Upper lobe of right lung (tissue), 1 donor: ENCODE measurements around the gene WDSUB1. TPM values are rescaled to one million over a fixed set of nuclear protein-coding genes. Genes with fewer than 3 reads are reported as not detected.

ENCODE experiments used
- ATAC-seq: fragments of 200-7000 bp; cut with Tn5 transposase; one replicate; pipeline ENCODE4 v1.9.1; 2020; ENCODE audit warnings: mild to moderate bottlenecking, moderate library complexity
- DNase-seq: peaks from one replicate; pipeline ENCODE4 v3.0.0-alpha.2; 2020
- H3K27ac ChIP-seq: fragments of 200-600 bp; one replicate; pipeline ENCODE4 v1.8.0; 2022
- H3K27me3 ChIP-seq: fragments of 200-600 bp; one replicate; pipeline ENCODE4 v1.8.0; 2022; ENCODE audit warnings: mild to moderate bottlenecking
- H3K36me3 ChIP-seq: fragments of 200-600 bp; one replicate; pipeline ENCODE4 v1.8.0; 2022
- H3K4me1 ChIP-seq: fragments of 200-600 bp; one replicate; pipeline ENCODE4 v1.8.0; 2022
- H3K4me3 ChIP-seq: fragments of 200-600 bp; one replicate; pipeline ENCODE4 v1.8.0; 2022; ENCODE audit warnings: mild to moderate bottlenecking
- H3K9me3 ChIP-seq: fragments of 200-600 bp; one replicate; pipeline ENCODE4 v1.8.0; 2022
- intact Hi-C: fragments of 100-400 bp; cut with DNase I; formaldehyde crosslinking; loops from one replicate; pipeline ENCODE4 v1.11.0; 2022
- total RNA-seq: library from RNA; stranded (reverse); fragmentation: NEBNext Ultra II Directional; extraction: Animal tissue kit (Norgen Biotek cat#: 25700); gene quantifications from one replicate; pipeline ENCODE4 v1.2.1, GENCODE V29; 2021
- TF ChIP-seq, protein P1 (sequence below): fragments of 200-600 bp; IDR thresholded peaks from one replicate; pipeline ENCODE4 v1.8.0; 2022; ENCODE audit warnings: antibody characterized with exemption
- donor health status: DM: no; HTN: yes; CAD: no; lungs with severe emphysema.

WDSUB1 gene
- total RNA-seq, 1 donor from 2014 or later, result 16.9 TPM

DNA sequence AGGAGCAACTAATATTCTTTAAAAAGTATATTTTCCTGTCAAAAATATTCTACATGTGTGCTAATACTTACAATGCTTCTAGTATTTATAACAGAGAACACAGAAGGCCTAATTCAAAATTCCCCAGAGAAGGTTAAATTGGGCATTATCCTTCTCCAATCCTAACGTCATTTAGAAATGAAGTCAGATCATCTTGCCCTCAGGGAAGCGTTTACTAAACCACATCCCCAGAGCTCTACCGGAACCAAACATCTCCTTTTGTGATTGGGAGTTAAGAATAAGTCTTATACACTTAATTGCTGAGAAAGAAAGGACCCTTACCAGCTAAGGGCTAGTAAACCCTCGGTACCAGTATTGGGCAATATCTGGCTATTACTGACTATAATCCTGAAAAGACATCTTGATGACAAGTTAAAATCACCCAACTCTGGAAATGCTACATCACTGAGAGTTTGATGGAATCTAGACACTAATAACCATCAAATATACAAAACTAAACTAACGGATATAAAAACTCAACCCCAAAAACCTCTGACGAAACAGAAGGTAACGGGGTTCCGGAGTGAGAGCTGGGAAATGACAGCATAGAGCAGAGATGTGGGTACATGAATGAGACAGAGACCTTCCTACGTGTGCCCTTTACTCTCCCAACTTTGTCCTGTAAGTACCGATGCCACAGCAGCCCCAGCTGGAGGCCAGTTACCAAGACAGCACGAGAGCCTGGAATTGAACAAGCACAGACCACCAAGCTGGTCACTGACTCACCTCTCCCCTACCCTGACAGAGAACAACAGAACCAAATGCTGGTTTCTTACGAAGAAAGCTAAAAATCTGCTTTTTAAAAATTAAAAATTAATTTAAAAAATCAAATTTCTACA, 35.0 kb downstream of the WDSUB1 start:
- Histone ChIP-seq H3K9me3 (no peaks in the 10 kb centered on the region), H3K27ac (peak overlapping the region; percentile 61), H3K27me3 (no peaks in the 10 kb centered on the region), H3K36me3 (no peaks in the 10 kb centered on the region), H3K4me3 (no peak overlapping the region), H3K4me1 (peaks cover 18% of the 10 kb centered on the region)
- DNase-seq (no peak), ATAC-seq (no peak)
- TF ChIP-seq, protein P1, sequence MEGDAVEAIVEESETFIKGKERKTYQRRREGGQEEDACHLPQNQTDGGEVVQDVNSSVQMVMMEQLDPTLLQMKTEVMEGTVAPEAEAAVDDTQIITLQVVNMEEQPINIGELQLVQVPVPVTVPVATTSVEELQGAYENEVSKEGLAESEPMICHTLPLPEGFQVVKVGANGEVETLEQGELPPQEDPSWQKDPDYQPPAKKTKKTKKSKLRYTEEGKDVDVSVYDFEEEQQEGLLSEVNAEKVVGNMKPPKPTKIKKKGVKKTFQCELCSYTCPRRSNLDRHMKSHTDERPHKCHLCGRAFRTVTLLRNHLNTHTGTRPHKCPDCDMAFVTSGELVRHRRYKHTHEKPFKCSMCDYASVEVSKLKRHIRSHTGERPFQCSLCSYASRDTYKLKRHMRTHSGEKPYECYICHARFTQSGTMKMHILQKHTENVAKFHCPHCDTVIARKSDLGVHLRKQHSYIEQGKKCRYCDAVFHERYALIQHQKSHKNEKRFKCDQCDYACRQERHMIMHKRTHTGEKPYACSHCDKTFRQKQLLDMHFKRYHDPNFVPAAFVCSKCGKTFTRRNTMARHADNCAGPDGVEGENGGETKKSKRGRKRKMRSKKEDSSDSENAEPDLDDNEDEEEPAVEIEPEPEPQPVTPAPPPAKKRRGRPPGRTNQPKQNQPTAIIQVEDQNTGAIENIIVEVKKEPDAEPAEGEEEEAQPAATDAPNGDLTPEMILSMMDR, result no peak
- intact Hi-C loops, result no loop called here

DNA sequence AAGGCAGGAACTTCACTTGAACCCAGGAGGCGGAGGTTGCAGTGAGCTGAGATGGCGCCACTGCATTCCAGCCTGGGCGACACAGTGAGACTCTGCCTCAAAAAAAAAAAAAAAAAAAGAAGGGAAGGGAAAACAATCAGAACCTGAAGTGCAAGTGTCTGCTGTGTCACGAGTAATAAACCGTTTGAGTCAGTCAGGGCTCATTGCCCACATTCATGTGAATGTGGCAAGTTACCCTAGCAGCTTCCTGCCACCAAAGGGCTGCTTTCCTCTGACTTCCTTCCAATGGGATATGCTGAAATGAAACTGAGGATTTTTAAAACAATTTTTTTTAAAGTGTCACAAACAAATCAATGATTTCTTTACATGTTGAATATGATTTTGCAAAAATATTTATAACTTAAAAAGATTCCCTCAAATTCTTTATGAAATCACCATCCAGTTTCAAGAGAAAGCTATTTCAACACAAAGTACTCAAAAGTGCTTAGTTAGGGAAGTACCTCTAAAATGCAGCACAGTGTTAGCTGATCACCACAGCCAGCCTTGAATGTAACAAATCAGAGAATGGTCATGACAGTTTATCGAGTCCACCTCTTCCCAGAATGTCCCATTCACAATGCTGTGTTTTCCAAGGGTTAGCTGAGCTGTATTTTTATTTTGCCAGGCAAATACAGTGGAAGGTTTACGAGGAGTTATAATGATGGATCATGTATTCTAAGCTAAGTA, 36.4 kb downstream of the WDSUB1 start:
- Histone ChIP-seq H3K27me3 (no peaks in the 10 kb centered on the region), H3K4me3 (peak overlapping the region; percentile 4), H3K36me3 (peaks cover 10% of the 10 kb centered on the region), H3K27ac (peak overlapping the region; percentile 80), H3K4me1 (peaks cover 18% of the 10 kb centered on the region), H3K9me3 (no peaks in the 10 kb centered on the region)
- DNase-seq (no peak), ATAC-seq (peak; percentile 94)
- TF ChIP-seq, protein P1, result no peak
- intact Hi-C loops, result no loop called here

DNA sequence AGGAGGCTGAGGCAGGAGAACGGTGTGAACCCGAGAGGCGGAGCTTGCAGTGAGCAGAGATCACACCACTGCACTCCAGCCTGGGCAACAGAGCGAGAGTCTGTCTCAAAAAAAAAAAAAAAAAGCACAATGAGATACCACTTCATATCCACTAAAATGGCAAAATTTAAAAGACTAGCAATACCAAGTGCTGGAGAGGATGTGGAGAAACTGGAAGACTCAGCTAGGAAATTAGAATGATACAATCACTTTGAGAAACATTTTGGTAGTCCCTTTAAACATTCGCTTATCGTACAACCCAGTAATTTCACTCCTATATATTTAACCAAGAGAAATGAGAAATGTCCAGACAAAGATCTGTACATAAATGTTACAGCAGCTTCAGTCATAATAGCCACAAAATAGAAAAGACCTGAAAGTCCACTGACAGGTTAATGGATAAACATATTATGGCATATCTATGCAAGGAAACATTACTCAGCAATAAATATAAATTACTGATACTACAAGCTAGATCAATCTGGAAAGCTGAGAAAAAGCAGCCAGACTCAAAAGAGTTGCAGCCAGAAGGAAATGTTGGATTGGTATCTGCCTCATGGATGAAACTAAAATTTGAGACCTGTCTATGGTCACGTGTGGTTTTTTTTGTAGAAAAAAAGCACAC, 40.0 kb downstream of the WDSUB1 start:
- DNase-seq (no peak), ATAC-seq (no peak)
- H3K4me3 ChIP-seq, result no peak overlapping the region
- peaks cover 18% of the 10 kb centered on the region for H3K4me1 ChIP-seq
- no peak overlapping the region for H3K27ac ChIP-seq
- H3K36me3 ChIP-seq, result peaks cover 45% of the 10 kb centered on the region
- no peaks in the 10 kb centered on the region for H3K27me3 ChIP-seq
- intact Hi-C loops, result no loop called here
- TF ChIP-seq, protein P1, result no peak
- no peaks in the 10 kb centered on the region for H3K9me3 ChIP-seq

DNA sequence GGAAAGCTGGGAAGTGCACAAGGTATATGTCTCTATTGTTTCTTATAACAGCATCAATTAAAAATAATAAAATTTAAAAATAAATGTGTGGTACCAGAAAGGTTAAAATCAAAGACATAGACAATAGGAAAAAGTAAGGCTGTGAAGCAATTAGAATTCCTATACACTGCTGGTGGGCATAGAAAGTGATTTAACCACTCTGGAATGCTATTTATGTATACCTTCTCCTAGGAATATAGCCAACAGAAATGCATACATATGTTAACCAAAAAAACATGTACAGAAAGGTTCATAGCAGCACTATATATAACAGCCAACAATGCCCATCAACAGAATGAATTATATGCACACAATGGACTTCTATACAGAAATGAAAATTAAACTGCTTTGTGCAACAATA, 43.0 kb downstream of the WDSUB1 start:
- DNase-seq (no peak), ATAC-seq (no peak)
- TF ChIP-seq, protein P1, result no peak
- no peaks in the 10 kb centered on the region for H3K27me3 ChIP-seq
- no peak overlapping the region for H3K27ac ChIP-seq
- peaks cover 71% of the 10 kb centered on the region for H3K36me3 ChIP-seq
- no peaks in the 10 kb centered on the region for H3K4me1 ChIP-seq
- no peaks in the 10 kb centered on the region for H3K9me3 ChIP-seq
- intact Hi-C loops, result no loop called here
- no peak overlapping the region for H3K4me3 ChIP-seq

DNA sequence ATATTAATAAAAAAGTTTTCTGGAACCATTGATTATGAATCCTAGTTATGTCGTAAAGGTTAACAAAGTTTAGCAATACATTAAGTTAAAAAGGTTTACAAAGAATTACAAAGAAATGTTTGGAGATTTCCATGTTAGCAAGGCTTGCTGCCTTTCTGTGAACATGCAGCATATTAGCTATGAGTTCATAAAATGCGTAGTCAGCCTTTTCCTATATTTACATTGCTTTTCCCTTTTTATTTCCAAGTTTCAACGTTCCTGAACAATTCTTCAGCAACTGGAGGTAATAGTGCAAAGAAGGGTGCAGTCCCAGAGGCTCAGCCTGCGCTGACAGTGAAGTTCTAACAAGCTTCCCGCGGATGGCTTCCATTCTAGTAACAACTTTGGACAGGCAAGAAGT, 51.6 kb downstream of the WDSUB1 start:
- TF ChIP-seq, protein P1, result no peak
- Histone ChIP-seq H3K27ac (no peak overlapping the region), H3K9me3 (no peaks in the 10 kb centered on the region), H3K4me3 (no peak overlapping the region), H3K36me3 (peaks cover 49% of the 10 kb centered on the region), H3K4me1 (peaks cover 6% of the 10 kb centered on the region), H3K27me3 (no peaks in the 10 kb centered on the region)
- no peak for DNase-seq
- intact Hi-C loops, result no loop called here
- ATAC-seq, result no peak
